IMR-90 (cell line): ENCODE measurements around the gene GNAZ.

Experiments used
- CEBPB ChIP-seq: IDR thresholded peaks from 2 replicates; pipeline ENCODE4 v1.6.1; 2012; ENCODE audit warnings: low read depth, low read length, improper control_type of control experiment
- FOS ChIP-seq: fragments of 150-350 bp; IDR thresholded peaks from 2 replicates; pipeline ENCODE4 v1.6.1; 2016; ENCODE audit warnings: low read depth, low read length
- MAFK ChIP-seq: IDR thresholded peaks from 2 replicates; pipeline ENCODE4 v1.6.1; 2012; ENCODE audit warnings: low read depth, low read length, improper control_type of control experiment
- MAZ ChIP-seq: IDR thresholded peaks from 2 replicates; pipeline ENCODE4 v1.6.1; 2012; ENCODE audit warnings: low read depth, mild to moderate bottlenecking, low read length, improper control_type of control experiment, moderate library complexity, borderline replicate concordance
- MXI1 ChIP-seq: IDR thresholded peaks from 2 replicates; pipeline ENCODE4 v1.6.1; 2012; ENCODE audit warnings: low read depth, mild to moderate bottlenecking, low read length, moderate library complexity, borderline replicate concordance
- NFE2L2 ChIP-seq: fragments of 150-350 bp; IDR thresholded peaks from 2 replicates; pipeline ENCODE4 v1.6.1; 2016; ENCODE audit warnings: low read depth, mild to moderate bottlenecking, low read length
- POLR2A ChIP-seq: IDR thresholded peaks from 2 replicates; pipeline ENCODE4 v1.6.1; 2012; ENCODE audit warnings: mild to moderate bottlenecking, low read depth, low read length
- RAD21 ChIP-seq: IDR thresholded peaks from 2 replicates; pipeline ENCODE4 v1.6.1; 2012; ENCODE audit warnings: low read length, improper control_type of control experiment
- RCOR1 ChIP-seq: IDR thresholded peaks from 2 replicates; pipeline ENCODE4 v1.6.1; 2012; ENCODE audit warnings: mild to moderate bottlenecking, low read length, improper control_type of control experiment; ENCODE audit not compliant: insufficient replicate concordance
- RFX5 ChIP-seq: IDR thresholded peaks from 2 replicates; pipeline ENCODE4 v1.8.0; 2012; ENCODE audit warnings: low read depth, mild to moderate bottlenecking, low read length, moderate library complexity
- USF2 ChIP-seq: fragments of 150-350 bp; IDR thresholded peaks from 2 replicates; pipeline ENCODE4 v1.6.1; 2017; ENCODE audit warnings: mild to moderate bottlenecking, antibody characterized with exemption, low read length, low read depth
- TF ChIP-seq, protein P1 (sequence below): conservative IDR thresholded peaks from 2 replicates; pipeline ENCODE4 v1.5.1; 2012; ENCODE audit warnings: mild to moderate bottlenecking, low read depth, low read length, improper control_type of control experiment

- TF ChIP-seq, protein P1, sequence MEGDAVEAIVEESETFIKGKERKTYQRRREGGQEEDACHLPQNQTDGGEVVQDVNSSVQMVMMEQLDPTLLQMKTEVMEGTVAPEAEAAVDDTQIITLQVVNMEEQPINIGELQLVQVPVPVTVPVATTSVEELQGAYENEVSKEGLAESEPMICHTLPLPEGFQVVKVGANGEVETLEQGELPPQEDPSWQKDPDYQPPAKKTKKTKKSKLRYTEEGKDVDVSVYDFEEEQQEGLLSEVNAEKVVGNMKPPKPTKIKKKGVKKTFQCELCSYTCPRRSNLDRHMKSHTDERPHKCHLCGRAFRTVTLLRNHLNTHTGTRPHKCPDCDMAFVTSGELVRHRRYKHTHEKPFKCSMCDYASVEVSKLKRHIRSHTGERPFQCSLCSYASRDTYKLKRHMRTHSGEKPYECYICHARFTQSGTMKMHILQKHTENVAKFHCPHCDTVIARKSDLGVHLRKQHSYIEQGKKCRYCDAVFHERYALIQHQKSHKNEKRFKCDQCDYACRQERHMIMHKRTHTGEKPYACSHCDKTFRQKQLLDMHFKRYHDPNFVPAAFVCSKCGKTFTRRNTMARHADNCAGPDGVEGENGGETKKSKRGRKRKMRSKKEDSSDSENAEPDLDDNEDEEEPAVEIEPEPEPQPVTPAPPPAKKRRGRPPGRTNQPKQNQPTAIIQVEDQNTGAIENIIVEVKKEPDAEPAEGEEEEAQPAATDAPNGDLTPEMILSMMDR, result no peak
- TF ChIP-seq POLR2A, result no peak
- no peak for TF ChIP-seq CEBPB
- TF ChIP-seq MAZ, result no peak
- no peak for TF ChIP-seq FOS
- TF ChIP-seq RFX5, result no peak
- TF ChIP-seq RCOR1, result no peak
- no peak for TF ChIP-seq RAD21
- TF ChIP-seq NFE2L2, result no peak
- TF ChIP-seq MAFK, result no peak
- TF ChIP-seq MXI1, result no peak
- no peak for TF ChIP-seq USF2
Measured at GRCh38 chr22:23110190-23110921, 40.0 kb downstream of the GNAZ start.
